HuH-7.5 (cell line): ENCODE measurements around the gene SLC49A4.

Source experiments
- DNase-seq: peaks from one replicate; pipeline ENCODE4 v3.0.0; 2011; ENCODE audit warnings: low spot score

Gene SLC49A4

DNA sequence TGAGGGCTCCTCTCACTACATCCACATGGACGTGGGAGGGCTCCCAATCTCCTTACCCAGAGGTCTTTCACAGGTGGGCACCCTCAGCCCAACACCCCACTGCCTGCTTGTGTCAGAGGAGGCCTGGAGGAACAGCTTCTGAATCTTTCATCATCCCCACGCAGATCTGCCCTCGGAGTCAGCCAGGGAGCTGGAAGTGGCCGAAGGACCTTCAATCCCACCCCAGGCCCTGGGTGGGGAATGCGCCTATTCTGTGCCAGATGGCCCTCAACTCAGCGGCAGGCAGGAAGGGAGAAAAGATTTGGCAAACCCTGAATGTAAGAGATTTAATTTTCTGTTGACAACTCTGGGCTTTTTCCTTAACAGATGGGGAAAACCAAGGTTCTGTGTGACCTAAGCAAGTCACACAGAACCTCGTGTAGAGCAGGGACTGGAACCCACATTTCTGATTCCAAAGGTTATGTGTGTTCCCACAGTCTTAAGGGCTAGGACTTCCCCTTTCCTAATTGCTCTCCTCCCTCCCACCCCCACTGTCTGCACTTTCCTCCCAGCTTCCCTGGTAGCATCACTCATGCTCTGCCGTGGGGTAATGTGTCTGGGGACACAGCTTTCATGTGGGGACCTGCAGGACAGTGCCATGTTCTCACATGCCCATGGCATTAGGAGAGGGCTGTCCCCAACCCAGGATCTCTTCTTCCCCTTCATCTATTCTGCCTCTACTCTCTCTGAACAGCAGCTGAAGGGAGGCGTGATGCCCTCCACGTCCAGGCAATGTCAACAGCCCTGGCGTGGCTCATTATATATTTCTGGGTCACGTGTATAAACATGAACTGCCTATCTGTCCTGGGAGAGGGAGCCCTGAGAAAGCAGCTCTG, 134.6 kb downstream of the SLC49A4 start:
- DNase-seq, result no peak

DNA sequence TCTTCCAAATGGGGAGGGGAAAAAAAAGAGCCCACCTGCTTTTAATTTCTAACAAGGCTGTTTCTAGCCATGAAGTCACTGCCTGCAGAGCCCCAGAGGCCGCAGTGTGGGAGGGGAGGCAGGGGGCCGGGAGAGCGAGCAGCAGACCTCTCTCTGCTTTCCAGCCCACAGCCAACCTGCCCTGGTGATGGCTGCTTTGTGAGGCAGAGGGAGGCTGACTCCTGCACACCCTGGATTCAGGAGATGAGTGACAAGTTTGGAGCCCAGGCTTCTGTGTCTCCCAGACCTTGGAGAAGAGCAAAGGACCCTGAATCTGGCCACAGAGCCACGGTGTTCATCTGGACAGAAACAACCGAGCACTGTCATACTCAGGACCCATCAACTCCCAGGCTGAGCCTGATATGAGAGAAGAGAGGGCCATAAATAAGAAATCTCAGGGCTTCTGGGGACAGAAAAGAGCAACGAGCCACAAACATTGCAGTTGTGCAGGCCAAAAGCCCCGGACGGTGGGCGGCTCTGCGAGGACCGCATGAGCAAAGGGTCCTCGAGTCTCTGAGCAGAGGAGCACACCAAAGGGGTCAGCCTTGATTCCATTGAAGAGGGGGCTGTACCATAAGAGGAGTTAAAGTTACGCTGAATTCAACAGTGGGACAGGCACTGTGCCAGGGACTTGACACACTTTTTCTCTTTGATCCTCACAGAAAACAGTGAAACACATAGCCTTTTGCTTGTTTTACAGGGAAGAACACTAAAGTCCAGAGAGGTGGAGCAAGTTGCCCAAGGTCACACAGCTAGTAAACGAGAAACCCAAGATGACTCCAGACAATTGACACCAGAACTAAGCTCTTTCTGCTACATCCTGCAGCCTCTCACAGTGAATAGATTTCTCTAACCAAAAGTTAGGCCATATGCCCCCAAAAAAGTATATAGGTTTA, 135.5 kb downstream of the SLC49A4 start:
- no peak for DNase-seq
